ENCODE measurements around the gene PPP2R3C.
"Not testable (repeated sequence)": the region's sequence is repeated elsewhere in the genome, so short reads cannot be mapped to it uniquely, and the experiment has no call there.

PPP2R3C gene

GRCh38 chr14:35158951-35159653 lies 37.3 kb upstream of the PPP2R3C start:
- TF ChIP-seq CTCF (IDR thresholded peaks at IDR 0.05; ENCODE audit: low read depth, low read length, missing control alignments): no peak
- no peak overlapping the region for H3K4me3 ChIP-seq (ENCODE audit: low read depth, low read length)
- DNase-seq (ENCODE audit: low read depth): no peak

GRCh38 chr14:35158491-35158890 lies 36.7 kb upstream of the PPP2R3C start:
- H3K4me3 ChIP-seq (ENCODE audit: low read depth, low read length): no peak overlapping the region
- no peak for DNase-seq (ENCODE audit: low read depth)
- no peak for TF ChIP-seq CTCF (IDR thresholded peaks at IDR 0.05; ENCODE audit: low read depth, low read length, missing control alignments)

- no peak for TF ChIP-seq CTCF (IDR thresholded peaks at IDR 0.05; ENCODE audit: low read depth, low read length, missing control alignments)
- H3K4me3 ChIP-seq (ENCODE audit: low read depth, low read length): no peak overlapping the region
- no peak for DNase-seq (ENCODE audit: low read depth)
Measured at GRCh38 chr14:35155962-35156361, 34.2 kb upstream of the PPP2R3C start.

- H3K4me3 ChIP-seq (ENCODE audit: low read depth, low read length): no peak overlapping the region
- no peak for DNase-seq (ENCODE audit: low read depth)
- TF ChIP-seq CTCF (IDR thresholded peaks at IDR 0.05; ENCODE audit: low read depth, low read length, missing control alignments): no peak
Measured at GRCh38 chr14:35154016-35154415, 32.2 kb upstream of the PPP2R3C start.

- DNase-seq (ENCODE audit: low read depth); H3K4me3 ChIP-seq (ENCODE audit: low read depth, low read length): not testable (repeated sequence)
Measured at GRCh38 chr14:35152531-35152930, 30.7 kb upstream of the PPP2R3C start.

GRCh38 chr14:35149239-35149638 lies 27.4 kb upstream of the PPP2R3C start:
- H3K4me3 ChIP-seq (ENCODE audit: low read depth, low read length): no peak overlapping the region
- DNase-seq (ENCODE audit: low read depth): no peak
- TF ChIP-seq CTCF (IDR thresholded peaks at IDR 0.05; ENCODE audit: low read depth, low read length, missing control alignments): no peak

GRCh38 chr14:35147711-35148110 lies 25.9 kb upstream of the PPP2R3C start:
- H3K4me3 ChIP-seq (ENCODE audit: low read depth, low read length): no peak overlapping the region
- no peak for TF ChIP-seq CTCF (IDR thresholded peaks at IDR 0.05; ENCODE audit: low read depth, low read length, missing control alignments)
- DNase-seq (ENCODE audit: low read depth): no peak
